Endometrial microvascular endothelial cells (primary cell): ENCODE data around the gene OXGR1. TPM values are rescaled to one million over a fixed set of nuclear protein-coding genes. Genes with fewer than 3 reads are reported as not detected.
"Not testable (repeated sequence)": the region's sequence is repeated elsewhere in the genome, so short reads cannot be mapped to it uniquely, and the experiment has no call there.

Experiments used
- in situ Hi-C: cut with HindIII; loops from 2 replicates; pipeline ENCODE4 v1.10.0; 2017; ENCODE audit warnings: low sequenced_read_pairs, low pct_unique_long_range_greater_than_20kb; ENCODE audit errors: inconsistent ontology term
- total RNA-seq: library from RNA; depleted of rRNA; stranded (reverse); fragments of >200 nt; gene quantifications from one replicate; pipeline ENCODE4 v1.2.3, GENCODE V29; 2015; ENCODE audit errors: inconsistent ontology term

The OXGR1 gene
- total RNA-seq = not detected

DNA sequence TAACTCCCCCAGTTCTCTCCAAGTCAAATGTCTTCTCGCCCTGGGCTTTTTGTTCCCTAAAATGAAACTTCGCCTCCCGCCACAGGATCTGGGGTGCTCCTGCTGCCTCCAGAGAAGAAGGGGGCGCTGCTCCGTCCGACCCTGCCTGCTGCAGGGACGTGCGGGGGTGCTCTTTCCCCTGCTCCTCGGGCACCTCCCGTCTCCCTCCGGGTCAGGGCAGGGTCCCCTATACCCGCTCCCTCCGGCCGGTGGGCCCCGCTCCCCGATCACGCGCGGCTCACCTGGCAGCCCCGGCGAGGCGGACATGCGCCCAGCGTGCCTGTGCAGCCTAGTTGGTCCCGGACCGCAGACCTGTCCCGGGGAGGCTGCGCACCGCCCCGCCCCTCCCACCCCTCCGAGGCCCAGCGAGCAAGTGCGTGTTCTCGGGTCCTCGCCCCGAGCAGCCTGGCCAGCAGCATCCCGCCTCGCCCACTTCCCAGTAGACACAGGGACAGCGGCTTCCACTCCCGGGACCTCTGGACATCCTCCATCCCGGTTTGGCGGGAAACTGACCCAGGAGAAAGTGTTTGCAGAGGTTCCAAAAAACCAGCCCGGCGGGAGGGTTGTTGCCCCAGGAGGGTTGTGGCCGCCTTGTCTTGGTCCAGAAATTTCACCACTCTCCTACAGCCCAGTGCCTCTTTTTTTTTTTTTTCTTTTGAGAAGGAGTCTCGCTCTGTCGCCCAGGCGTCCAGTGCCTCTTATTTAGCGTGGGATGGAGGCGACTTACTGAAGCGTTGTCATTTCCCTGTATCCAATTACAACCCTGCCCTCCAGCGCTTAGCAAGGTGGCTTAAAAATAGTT is at the start of gene OXGR1:
Gene OXGR1 (minus strand): TSS at position 460 of the 841 bp plus-strand sequence. CDS start 6,717 bp downstream, outside the sequence.
- in situ Hi-C loops = no loop called here

DNA sequence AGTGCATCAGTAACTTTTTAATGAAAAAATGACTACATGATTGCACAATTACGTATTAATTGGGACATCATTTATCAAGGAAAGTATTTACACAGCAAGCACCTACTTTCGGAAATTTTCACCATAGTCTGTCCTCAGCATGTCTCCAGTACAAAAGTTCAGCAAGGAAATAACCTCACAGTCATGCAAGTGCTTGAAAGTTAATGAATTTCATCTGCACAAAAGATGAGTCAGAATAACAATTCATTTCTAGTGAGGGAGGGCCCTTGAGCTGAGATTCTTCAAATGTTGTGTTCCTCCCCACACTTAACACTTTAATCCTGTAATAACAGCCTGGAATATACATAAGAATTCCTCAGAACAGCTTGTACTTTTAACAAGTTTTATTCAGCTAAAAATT is 49.0 kb upstream of the OXGR1 start:
- in situ Hi-C loops = no loop called here

DNA sequence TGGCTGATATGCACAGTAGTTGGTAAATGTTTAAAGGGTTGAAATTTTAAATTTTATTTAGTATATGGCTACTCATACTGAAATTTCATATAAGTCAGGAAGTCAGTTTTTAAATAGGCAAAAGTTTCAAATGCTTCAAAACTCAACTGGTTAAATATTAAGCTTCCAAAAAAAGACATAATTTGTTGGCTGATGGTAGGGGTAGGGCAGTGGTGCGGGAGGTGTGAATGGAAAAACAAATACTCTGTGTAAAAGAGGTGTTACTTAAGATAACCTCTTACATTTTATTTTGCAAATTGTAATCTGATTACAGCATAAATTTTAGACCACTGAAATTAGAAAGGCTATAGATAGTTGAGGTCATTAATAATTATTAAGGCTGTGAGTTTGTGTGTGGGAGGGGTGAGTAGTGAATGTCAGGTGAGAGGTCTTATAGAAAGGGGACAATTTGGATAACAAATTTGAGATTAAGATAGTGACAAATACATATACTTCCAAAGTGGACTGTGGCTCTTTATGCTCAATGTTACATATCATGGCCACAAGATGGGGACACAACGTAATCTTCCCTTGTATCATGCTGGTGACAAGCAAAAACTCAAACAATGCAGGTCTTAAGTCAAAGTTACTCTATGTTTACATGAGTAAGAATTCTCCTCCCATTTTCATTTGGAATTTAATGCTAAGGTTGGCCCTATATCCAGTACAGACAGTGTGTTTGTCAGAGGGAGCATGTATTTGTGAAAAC is 36.6 kb upstream of the OXGR1 start:
- in situ Hi-C loops = no loop called here

- in situ Hi-C loops = no loop called here
Measured at GRCh38 chr13:97028441-97029299, 34.4 kb upstream of the OXGR1 start.

- in situ Hi-C loops = no loop called here
Measured at GRCh38 chr13:97027162-97027554, 32.9 kb upstream of the OXGR1 start.

- in situ Hi-C loops = no loop called here
Measured at GRCh38 chr13:97026531-97027161, 32.4 kb upstream of the OXGR1 start.

GRCh38 chr13:97023812-97024211 is 29.5 kb upstream of the OXGR1 start:
- in situ Hi-C loops = not testable (repeated sequence)

GRCh38 chr13:97023117-97023516 is 28.8 kb upstream of the OXGR1 start:
- in situ Hi-C loops = no loop called here

GRCh38 chr13:97021241-97021640 is 27.0 kb upstream of the OXGR1 start:
- in situ Hi-C loops = no loop called here

- in situ Hi-C loops = no loop called here
Measured at GRCh38 chr13:97020689-97021240, 26.5 kb upstream of the OXGR1 start.

DNA sequence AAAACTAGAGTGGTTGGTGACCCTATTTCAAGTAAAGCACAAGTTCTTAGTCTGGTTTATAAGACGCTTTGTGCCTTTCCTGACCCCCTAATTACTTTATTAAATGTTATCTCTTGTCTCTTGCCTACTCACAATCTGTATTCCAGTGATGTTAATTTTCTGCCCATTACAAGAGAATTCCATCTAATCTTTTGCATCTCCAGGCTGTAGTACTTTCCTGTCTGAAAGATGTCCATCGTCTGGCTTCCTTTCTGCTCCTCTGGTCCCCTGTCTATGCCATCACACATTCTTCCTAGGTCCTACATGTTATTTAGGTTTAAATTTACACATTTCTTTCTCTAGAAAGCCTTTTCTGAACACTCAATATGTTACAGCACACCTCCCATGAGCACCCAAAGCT is 25.9 kb upstream of the OXGR1 start:
- in situ Hi-C loops = no loop called here

- in situ Hi-C loops = no loop called here
Measured at GRCh38 chr13:97019236-97019635, 25.0 kb upstream of the OXGR1 start.

- in situ Hi-C loops = no loop called here
Measured at GRCh38 chr13:97018029-97018819, 23.9 kb upstream of the OXGR1 start.

GRCh38 chr13:97017322-97017721 is 23.0 kb upstream of the OXGR1 start:
- in situ Hi-C loops = no loop called here

DNA sequence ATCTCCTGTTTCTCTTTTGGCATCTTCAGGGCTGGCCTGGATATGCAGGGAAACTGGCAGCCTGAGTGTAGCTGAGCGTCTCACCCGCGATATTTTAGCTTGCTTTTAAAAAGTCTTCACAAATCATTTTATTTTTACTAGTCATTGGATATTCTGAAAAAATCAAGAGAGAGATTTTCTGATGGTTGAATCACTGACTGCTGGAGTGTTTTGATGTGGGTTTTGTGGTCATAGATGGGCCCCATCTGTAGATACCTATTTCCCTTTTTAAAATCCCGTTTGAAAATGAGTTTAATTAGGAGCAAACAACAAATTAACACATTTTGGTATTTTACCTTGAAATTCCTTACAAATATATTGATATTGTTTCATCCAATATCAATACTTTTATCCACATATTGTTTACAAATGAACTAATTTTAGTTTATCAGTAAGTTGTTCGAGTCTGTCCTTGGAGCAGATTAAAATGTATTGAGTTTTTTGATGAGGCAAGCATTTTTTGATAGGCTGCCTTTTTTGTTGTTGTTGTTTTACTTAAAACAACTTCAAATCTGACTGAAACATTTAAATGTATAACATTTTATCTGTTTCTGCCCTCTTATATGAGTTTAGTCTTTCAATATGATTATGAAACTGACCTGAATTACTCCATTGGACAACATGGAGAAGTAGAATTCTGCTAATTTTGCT is 21.5 kb upstream of the OXGR1 start:
- in situ Hi-C loops = no loop called here

DNA sequence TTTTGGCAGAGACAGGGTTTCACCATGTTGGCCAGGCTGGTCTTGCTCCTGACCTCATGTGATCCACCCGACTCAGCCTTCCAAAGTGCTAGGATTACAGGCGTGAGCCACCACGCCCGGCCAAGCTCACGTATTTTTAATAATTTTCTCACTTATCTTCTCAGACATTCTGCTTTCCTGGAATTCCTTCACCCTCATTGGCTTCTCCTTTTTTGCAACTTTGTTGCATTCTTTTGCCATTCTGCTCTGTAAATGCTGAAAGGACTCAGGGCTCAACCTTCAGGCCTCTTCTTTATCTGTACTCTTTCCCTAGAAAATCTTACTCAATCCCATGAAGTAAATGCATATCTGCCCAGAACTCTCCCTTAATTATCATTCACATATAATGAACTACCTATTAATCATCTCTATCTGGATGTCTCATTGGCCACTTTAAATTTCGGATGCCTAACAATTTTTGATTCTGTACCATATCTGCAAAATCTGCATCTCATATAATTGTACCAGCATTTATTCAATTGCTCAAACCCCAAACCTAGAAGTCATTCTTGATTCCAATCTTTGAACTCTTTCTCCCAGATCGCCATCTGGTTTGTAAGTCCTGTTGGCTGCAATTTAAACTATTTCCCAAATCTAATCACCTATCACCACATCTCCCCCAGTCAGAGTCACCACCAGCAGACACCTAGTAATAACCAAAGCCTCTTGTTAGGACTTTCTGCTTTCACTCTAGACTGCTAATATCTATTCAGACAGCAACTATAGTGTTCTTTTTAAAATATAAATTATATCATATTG is 18.2 kb upstream of the OXGR1 start:
- in situ Hi-C loops = no loop called here
